ENCODE measurements around the gene BNIP2.

DNA sequence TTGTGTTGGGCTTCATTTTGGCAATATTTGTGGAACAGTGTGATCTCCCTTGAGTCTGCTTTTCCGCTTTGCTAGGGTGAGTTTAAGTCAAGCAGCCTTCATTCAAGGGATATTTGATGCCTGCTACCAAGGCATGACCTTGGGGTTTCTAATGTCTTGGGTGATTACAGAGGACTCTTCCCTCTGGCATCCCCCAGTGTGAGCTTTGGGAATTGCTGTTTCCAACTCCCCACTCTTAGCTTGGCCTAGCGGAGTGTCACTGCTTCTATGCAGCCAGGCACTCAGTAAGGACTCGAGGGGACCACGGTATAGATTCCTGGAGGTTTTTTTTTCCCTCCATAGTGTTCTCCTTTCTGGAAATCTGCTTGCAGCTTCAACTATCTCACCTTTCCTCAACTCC, 56.4 kb downstream of the BNIP2 start:
- TF ChIP-seq POLR2A (IDR thresholded peaks at IDR 0.05) (no peak), CTCF (IDR thresholded peaks at IDR 0.05) (peak in 3 of 6 experiments; percentile 18 to 27 (median 18))

Measured in thyroid gland (tissue), 4 donors.